ENCODE measurements around the gene CALM1. TPM values are rescaled to one million over a fixed set of nuclear protein-coding genes. Genes with fewer than 3 reads are reported as not detected.

Gene CALM1
- total RNA-seq, 1 donor from 2014 or later, result 610 TPM

GRCh38 chr14:90428676-90429075 lies 31.8 kb downstream of the CALM1 start:
- DNase-seq (no peak), ATAC-seq (no peak)
- intact Hi-C loops (cut with micrococcal nuclease), result no loop called here

- DNase-seq, result no peak
- intact Hi-C loops (cut with micrococcal nuclease), result no loop called here
- ATAC-seq, result no peak
Measured at GRCh38 chr14:90429236-90429635, 32.4 kb downstream of the CALM1 start.

- ATAC-seq, result no peak
- intact Hi-C loops (cut with micrococcal nuclease), result no loop called here
Measured at GRCh38 chr14:90429754-90430153, 32.9 kb downstream of the CALM1 start.

DNA sequence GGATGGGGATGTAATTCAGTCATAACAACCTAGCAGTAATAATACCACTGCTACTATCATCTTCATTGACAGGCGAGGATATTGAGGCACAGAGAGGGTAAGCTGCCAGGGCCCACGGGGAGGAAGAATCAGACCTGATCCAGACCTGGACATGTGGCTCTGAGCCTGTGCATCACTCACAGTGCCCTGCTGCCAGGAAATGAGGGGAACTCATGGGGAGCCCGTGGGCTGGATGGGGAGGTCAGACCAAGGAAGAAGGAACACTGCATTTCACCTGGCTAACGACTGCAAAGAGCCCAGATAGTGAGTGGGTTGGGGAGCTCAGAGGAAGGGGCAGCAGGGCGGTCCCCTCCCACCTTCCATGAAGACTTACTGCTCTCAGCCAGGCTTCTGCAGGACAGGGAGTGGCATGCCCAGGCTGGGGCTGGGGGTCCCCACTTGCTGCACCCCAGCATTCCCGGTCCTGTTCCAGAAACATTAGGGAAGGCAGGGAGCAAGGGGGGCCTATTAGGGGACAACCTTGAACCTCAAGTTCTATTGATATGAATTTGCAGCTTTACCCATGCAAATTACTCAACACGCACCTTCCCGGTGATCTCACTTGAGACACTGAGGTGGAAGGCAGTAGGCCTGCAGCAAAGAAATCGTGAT lies 37.7 kb downstream of the CALM1 start:
- ATAC-seq (no peak), DNase-seq (no peak)
- intact Hi-C loops (cut with micrococcal nuclease), result no loop called here

More at GRCh38 chr14:90429754-90430153, 32.9 kb downstream of the CALM1 start:
- DNase-seq, result no peak

- intact Hi-C loops (cut with micrococcal nuclease), result no loop called here
- ATAC-seq (no peak), DNase-seq (no peak)
Measured at GRCh38 chr14:90438841-90439240, 42.0 kb downstream of the CALM1 start.

GRCh38 chr14:90440021-90440451 lies 43.2 kb downstream of the CALM1 start:
- intact Hi-C loops (cut with micrococcal nuclease), result no loop called here
- DNase-seq (no peak), ATAC-seq (no peak)

DNA sequence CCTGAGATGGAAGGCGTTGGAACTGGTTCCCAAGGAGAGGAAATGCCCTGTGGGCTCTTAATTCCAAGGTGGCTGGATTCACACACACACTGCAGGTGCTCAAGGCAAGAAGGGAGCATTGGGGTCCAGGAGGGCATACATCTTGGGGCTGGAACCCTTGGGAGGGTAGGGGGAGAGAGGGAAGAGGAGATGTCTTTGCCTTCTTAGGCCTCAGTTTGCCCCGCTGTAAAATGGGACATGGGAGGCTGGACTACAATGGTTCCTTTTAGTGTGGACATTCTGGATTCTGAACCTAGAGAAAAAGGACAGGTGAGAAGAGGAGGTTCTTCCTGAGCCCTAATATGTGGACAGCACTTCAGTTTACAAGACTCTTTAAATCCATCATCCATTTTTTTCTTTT lies 43.8 kb downstream of the CALM1 start:
- ATAC-seq (no peak), DNase-seq (no peak)
- intact Hi-C loops (cut with micrococcal nuclease), result no loop called here

GRCh38 chr14:90442388-90442787 lies 45.6 kb downstream of the CALM1 start:
- no peak for DNase-seq
- ATAC-seq, result no peak
- intact Hi-C loops (cut with micrococcal nuclease), result no loop called here

- intact Hi-C loops (cut with micrococcal nuclease), result no loop called here
- ATAC-seq (no peak), DNase-seq (no peak)
Measured at GRCh38 chr14:90443161-90444076, 46.6 kb downstream of the CALM1 start.

DNA sequence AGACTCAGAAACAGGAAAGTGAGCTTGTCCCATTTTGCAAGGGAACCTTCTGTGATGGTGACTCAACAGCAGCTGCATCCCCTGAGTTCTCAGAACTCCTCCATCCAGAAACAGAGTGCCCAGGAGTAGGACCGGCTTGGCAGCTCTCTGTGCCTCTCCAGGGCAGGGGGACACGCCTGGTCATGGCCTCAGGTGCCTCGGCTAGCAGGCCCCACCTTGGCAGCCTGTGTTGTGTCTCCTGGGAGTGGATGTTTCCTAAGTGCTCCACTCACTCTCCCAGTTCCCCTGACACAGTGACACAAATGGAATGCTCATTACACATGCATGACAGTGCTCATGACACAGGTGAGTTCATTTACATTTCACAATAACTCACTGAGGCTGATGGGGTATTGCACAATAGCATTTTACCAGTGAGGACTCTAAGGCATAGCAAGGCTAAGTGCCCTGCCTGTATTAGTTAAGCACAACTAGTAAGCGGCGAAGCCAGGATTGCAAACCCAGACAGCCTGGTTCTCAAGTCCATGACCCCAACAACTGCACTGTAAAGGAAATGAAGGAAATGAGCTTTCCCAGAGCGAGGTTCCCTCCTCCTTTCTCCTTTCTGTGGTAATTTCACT lies 47.4 kb downstream of the CALM1 start:
- ATAC-seq (no peak), DNase-seq (no peak)
- intact Hi-C loops (cut with micrococcal nuclease), result no loop called here

GRCh38 chr14:90445011-90445410 lies 48.2 kb downstream of the CALM1 start:
- intact Hi-C loops (cut with micrococcal nuclease), result no loop called here
- DNase-seq, result no peak
- ATAC-seq, result no peak

DNA sequence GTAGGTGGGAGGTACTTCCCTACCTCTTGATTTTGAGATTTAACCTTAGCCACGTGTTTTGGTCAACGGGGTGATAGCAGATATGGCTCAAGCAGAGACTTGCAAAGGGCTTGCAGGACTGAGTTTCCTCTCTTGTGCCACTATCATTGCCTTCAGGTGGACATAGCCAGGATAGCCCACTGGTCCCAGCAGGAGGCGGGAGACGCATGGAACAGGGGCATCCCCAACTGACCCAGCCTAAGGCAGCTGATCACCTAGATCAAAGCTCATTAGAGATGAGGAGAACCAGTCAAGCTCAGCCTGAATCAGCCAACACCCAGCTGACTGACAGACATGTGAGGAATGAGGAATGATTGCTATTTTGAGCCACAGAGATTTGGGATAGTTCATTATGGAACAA lies 49.6 kb downstream of the CALM1 start:
- DNase-seq (no peak), ATAC-seq (no peak)
- intact Hi-C loops (cut with micrococcal nuclease), result no loop called here

GRCh38 chr14:90447720-90448497 lies 51.1 kb downstream of the CALM1 start:
- no peak for ATAC-seq
- intact Hi-C loops (cut with micrococcal nuclease), result no loop called here

DNA sequence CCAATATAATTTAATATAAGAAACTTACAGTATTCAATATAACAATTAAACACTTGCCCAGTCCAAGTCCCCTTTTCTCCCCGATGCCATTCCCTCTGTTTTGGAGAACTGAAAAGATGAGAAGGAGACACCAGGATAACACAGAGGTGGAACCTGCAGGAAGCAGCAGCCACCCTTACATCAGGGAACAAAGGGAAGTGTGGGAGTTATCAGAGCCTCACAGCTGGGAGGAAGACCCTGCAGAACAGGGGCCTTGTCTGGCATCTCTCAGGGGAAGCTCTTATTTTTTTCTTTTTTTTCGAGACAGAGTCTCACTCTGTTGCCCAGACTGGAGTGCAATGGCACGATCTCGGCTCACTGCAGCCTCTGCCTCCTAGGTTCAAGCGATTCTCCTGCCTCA lies 52.6 kb downstream of the CALM1 start:
- ATAC-seq (no peak), DNase-seq (no peak)
- intact Hi-C loops (cut with micrococcal nuclease), result no loop called here

More at GRCh38 chr14:90447720-90448497, 51.1 kb downstream of the CALM1 start:
- no peak for DNase-seq

DNA sequence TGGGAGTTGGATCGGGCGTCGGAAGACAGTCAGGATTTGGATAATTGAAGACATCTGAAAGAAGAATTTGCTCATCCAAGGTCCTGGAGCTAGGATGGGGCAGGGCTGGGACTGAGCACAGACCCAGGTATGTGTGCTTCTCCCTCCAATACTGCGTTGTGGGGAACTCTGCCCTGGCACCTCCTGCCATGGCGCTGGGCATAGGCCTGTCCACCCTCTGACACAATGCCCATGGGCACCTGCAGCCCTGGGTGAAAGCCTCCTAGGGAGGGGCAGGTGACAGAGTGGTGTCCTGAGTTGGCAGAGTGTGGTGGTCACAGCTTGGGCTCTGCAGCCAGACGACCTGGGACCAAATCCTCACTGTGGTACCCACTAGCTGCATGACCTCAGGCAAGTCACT lies 53.3 kb downstream of the CALM1 start:
- DNase-seq (no peak), ATAC-seq (no peak)
- intact Hi-C loops (cut with micrococcal nuclease), result no loop called here

DNA sequence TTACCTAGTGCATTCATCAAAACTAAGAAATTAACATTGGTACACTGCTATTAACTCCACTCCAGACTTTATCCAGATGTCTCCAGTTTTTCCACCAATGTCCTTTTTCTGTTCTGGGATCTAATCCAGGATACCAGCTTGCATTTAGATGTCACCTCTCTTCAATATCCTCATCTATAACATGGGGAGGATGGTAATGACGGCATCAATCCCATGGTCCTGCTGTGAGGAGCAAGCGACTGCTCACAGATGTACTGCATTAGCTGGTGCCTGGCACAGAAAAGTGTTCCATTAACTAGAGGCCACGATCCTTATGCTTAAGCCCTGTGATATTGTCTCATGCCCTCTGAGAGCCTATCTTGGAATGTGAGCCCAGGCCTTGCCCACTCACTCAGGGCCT lies 53.8 kb downstream of the CALM1 start:
- intact Hi-C loops (cut with micrococcal nuclease), result no loop called here
- ATAC-seq, result no peak

GRCh38 chr14:90451443-90451842 lies 54.6 kb downstream of the CALM1 start:
- ATAC-seq (no peak), DNase-seq (no peak)
- intact Hi-C loops (cut with micrococcal nuclease), result no loop called here

More for the DNA sequence above, 53.8 kb downstream of the CALM1 start:
- no peak for DNase-seq

GRCh38 chr14:90451961-90452360 lies 55.1 kb downstream of the CALM1 start:
- ATAC-seq (no peak), DNase-seq (no peak)
- intact Hi-C loops (cut with micrococcal nuclease), result no loop called here

- intact Hi-C loops (cut with micrococcal nuclease), result no loop called here
Measured at GRCh38 chr14:90452366-90452765, 55.5 kb downstream of the CALM1 start.

More at GRCh38 chr14:90452366-90452765, 55.5 kb downstream of the CALM1 start:
- ATAC-seq (no peak), DNase-seq (no peak)
